Raji (cell line): ENCODE data around the gene RBM26.

Source experiments
- POLR2A ChIP-seq: IDR thresholded peaks from 2 replicates; pipeline ENCODE4 v1.6.1; 2011; ENCODE audit warnings: low read depth, low read length, control low read depth; ENCODE audit not compliant: insufficient read depth

Gene RBM26

GRCh38 chr13:79283742-79284141, 122.3 kb downstream of the RBM26 start:
- no peak for TF ChIP-seq POLR2A

- no peak for TF ChIP-seq POLR2A
These were observed 123.1 kb downstream of the RBM26 start for GRCh38 chr13:79282976-79283375.

GRCh38 chr13:79282508-79282907, 123.5 kb downstream of the RBM26 start:
- TF ChIP-seq POLR2A = no peak

- TF ChIP-seq POLR2A = no peak
These were observed 124.7 kb downstream of the RBM26 start for GRCh38 chr13:79281339-79281747.

GRCh38 chr13:79273045-79273444, 133.0 kb downstream of the RBM26 start:
- TF ChIP-seq POLR2A = no peak

- no peak for TF ChIP-seq POLR2A
These were observed 134.4 kb downstream of the RBM26 start for GRCh38 chr13:79271616-79272015.

- TF ChIP-seq POLR2A = no peak
These were observed 135.2 kb downstream of the RBM26 start for GRCh38 chr13:79270859-79271258.
